Progenitor cell of endocrine pancreas (in vitro differentiated cells): ENCODE data around the gene BTBD16. TPM values are rescaled to one million over a fixed set of nuclear protein-coding genes. Genes with fewer than 3 reads are reported as not detected.

ENCODE experiments used
- DNase-seq: peaks from one replicate; pipeline ENCODE4 v3.0.0; 2021; ENCODE audit warnings: low spot score; ENCODE audit not compliant: unreplicated experiment
- H3K27ac Mint-ChIP-seq: 2 replicates; pipeline ENCODE4 v1.8.0; 2021; ENCODE audit warnings: mild to moderate bottlenecking, moderate library complexity, mixed read lengths
- H3K27me3 Mint-ChIP-seq: 2 replicates; pipeline ENCODE4 v1.8.0; 2021; ENCODE audit warnings: mixed read lengths
- H3K36me3 Mint-ChIP-seq: 2 replicates; pipeline ENCODE4 v1.8.0; 2022; ENCODE audit warnings: mixed read lengths; ENCODE audit not compliant: insufficient read depth
- H3K4me1 Mint-ChIP-seq: 2 replicates; pipeline ENCODE4 v1.8.0; 2021; ENCODE audit warnings: low read depth, mixed read lengths
- H3K4me3 Mint-ChIP-seq: 2 replicates; pipeline ENCODE4 v1.8.0; 2021; ENCODE audit warnings: low read depth, mild to moderate bottlenecking, moderate library complexity, mixed read lengths
- H3K9me3 Mint-ChIP-seq: 2 replicates; pipeline ENCODE4 v1.8.0; 2021; ENCODE audit warnings: low read depth, mixed read lengths
- total RNA-seq: library from RNA; stranded (reverse); gene quantifications from 2 replicates; pipeline ENCODE4 v1.2.1, GENCODE V29; 2021
- TF ChIP-seq, protein P1 (sequence below): fragments of 200-600 bp; sonication (generic); IDR thresholded peaks from one replicate; pipeline ENCODE4 v1.5.0; 2021; ENCODE audit warnings: antibody characterized with exemption, mild to moderate bottlenecking; ENCODE audit not compliant: unreplicated experiment

Gene BTBD16
- total RNA-seq, 1 donor from 2014 or later, result not detected

DNA sequence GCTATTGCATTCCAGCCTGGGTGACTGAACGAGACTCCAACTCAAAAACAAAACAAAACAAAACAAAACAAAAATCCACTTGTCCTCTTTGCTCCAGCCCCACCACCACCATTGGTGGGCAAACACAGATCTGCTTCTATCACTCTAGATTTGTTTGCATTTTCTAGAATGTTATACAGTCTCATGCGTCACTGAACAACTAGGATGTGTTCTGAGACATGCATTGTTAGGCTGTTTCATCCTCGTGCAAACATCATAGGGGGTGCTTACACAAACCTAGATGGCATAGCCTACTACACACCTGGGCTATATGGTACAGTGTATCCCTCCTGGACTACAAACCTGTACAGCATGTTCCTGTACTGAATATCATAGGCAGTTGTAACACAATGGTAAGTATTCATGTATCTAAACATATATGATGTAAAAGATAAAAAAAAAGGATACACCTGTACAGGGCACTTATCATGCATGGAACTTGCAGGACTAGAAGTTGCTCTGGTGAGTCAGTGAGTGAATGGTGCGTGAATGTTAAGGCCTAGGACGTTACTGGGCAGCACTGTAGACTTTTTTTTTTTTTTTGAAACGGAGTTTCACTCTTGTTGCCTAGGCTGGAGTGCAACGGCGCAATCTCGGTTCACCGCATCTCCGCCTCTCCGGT lies 45.3 kb downstream of the BTBD16 start:
- no peak for DNase-seq
- Mint-ChIP-seq H3K9me3 (peaks cover 14% of the 10 kb centered on the region), H3K27ac (no peak overlapping the region), H3K27me3 (no peaks in the 10 kb centered on the region), H3K4me1 (peaks cover 7% of the 10 kb centered on the region), H3K36me3 (peaks cover 1% of the 10 kb centered on the region), H3K4me3 (no peak overlapping the region)
- TF ChIP-seq, protein P1, sequence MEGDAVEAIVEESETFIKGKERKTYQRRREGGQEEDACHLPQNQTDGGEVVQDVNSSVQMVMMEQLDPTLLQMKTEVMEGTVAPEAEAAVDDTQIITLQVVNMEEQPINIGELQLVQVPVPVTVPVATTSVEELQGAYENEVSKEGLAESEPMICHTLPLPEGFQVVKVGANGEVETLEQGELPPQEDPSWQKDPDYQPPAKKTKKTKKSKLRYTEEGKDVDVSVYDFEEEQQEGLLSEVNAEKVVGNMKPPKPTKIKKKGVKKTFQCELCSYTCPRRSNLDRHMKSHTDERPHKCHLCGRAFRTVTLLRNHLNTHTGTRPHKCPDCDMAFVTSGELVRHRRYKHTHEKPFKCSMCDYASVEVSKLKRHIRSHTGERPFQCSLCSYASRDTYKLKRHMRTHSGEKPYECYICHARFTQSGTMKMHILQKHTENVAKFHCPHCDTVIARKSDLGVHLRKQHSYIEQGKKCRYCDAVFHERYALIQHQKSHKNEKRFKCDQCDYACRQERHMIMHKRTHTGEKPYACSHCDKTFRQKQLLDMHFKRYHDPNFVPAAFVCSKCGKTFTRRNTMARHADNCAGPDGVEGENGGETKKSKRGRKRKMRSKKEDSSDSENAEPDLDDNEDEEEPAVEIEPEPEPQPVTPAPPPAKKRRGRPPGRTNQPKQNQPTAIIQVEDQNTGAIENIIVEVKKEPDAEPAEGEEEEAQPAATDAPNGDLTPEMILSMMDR, result no peak

DNA sequence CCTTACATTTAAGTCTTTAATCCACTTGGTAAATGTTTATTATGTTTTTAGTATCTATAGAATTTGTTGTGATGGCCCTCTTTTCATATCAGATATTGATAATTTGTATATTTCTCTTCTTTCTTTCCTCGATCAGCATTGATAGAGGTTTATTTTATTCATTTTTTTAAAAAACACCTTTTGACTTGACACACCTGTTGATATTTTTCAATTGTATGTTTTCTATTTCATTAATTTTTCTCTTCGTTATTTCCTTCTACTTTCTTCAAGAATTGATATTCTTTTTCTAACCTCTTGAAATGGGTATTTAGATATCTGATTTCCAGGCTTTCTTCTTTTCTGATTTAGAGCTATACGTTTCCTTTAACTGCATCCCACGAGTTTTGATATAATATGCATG lies 50.9 kb downstream of the BTBD16 start:
- Mint-ChIP-seq H3K27ac (no peak overlapping the region), H3K4me1 (no peaks in the 10 kb centered on the region)
- TF ChIP-seq, protein P1, result no peak

DNA sequence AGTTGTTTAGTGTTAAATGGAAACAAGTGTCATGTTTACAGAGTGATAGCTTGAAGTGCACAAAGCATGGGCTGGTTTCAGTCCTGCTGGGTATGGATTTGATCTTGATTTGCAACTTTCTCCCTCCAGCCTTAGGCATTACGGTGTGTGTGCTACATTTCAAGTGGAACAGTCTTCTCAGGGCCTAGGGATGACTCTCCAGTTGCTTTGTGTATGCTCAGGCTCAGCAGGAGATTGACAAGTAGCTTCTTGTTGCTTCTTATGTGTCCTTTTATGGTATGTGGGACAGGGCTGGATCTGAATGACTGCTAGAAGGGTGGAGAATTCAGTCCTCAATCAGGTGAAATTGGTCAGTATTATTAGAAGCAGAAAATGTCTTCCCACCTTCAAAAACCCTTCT lies 52.1 kb downstream of the BTBD16 start:
- Mint-ChIP-seq H3K4me3 (no peak overlapping the region), H3K27ac (no peak overlapping the region), H3K4me1 (no peaks in the 10 kb centered on the region), H3K27me3 (no peaks in the 10 kb centered on the region), H3K36me3 (peaks cover 1% of the 10 kb centered on the region), H3K9me3 (peaks cover 14% of the 10 kb centered on the region)
- DNase-seq, result no peak
- TF ChIP-seq, protein P1, result no peak

More for the DNA sequence above, 50.9 kb downstream of the BTBD16 start:
- DNase-seq, result no peak
- no peak overlapping the region for H3K4me3 Mint-ChIP-seq
- H3K9me3 Mint-ChIP-seq, result peaks cover 14% of the 10 kb centered on the region
- H3K27me3 Mint-ChIP-seq, result no peaks in the 10 kb centered on the region
- peaks cover 1% of the 10 kb centered on the region for H3K36me3 Mint-ChIP-seq

DNA sequence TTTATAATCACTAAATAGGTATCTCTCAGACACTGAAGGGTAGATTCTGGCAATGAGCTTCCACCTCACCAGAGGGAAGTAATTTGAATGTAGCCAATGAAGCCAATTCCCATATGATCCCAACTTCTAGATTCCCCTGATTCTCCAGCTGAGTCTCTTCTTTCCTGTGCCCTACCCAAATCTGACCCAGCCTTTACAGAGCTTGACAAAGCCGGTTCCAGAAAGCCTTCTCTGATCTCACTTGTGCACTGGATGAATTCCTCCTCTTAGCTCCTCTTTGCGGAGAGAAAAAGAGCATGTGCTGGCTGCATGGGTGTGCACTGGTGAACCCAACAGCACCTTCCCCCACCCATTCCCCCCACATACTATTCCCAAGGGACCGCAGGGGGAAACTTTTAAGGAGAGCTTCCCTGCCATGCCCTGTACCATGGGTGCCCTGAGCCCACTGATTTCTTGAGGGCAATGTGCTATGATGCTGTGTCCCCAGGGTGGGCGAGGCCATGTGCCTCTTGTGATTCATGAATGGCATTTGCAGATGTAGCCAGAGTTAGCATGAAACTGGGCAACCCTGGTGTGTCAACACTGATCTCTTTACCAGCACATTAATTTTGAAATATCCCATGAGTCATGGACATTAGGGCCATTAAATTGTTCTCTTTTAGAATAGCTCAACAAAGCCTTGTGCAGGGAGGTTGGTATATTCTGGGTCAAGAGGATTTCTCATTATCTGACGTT lies 53.0 kb downstream of the BTBD16 start:
- no peak for DNase-seq
- H3K4me1 Mint-ChIP-seq, result no peaks in the 10 kb centered on the region
- H3K4me3 Mint-ChIP-seq, result no peak overlapping the region
- peaks cover 12% of the 10 kb centered on the region for H3K9me3 Mint-ChIP-seq
- H3K27ac Mint-ChIP-seq, result no peak overlapping the region
- H3K27me3 Mint-ChIP-seq, result no peaks in the 10 kb centered on the region
- H3K36me3 Mint-ChIP-seq, result peaks cover 1% of the 10 kb centered on the region
- TF ChIP-seq, protein P1, result no peak

DNA sequence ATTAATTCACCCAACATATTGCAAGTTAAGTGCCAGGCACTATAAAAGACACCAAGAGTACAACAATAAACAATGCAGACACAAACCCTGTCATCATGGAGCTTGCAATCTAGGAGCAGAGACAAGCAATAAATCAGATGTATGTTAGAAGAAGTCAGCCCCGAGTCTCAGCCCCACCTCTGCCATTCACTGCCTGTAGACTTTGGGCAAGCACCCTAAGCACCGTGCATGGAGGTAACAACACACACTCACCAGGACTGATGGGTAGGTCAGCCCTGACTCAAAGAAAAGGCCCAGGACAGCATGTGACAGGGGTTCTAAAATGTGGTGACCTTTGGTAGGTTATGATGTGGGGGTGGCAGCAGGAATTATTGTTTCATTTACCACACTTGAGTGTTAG lies 54.1 kb downstream of the BTBD16 start:
- H3K9me3 Mint-ChIP-seq, result peaks cover 8% of the 10 kb centered on the region
- no peak overlapping the region for H3K27ac Mint-ChIP-seq
- peaks cover 1% of the 10 kb centered on the region for H3K36me3 Mint-ChIP-seq
- no peaks in the 10 kb centered on the region for H3K27me3 Mint-ChIP-seq
- DNase-seq, result no peak
- no peaks in the 10 kb centered on the region for H3K4me1 Mint-ChIP-seq
- no peak overlapping the region for H3K4me3 Mint-ChIP-seq
- TF ChIP-seq, protein P1, result no peak
